Measurements from ENCODE around the gene MAP1B.

MAP1B gene

DNA sequence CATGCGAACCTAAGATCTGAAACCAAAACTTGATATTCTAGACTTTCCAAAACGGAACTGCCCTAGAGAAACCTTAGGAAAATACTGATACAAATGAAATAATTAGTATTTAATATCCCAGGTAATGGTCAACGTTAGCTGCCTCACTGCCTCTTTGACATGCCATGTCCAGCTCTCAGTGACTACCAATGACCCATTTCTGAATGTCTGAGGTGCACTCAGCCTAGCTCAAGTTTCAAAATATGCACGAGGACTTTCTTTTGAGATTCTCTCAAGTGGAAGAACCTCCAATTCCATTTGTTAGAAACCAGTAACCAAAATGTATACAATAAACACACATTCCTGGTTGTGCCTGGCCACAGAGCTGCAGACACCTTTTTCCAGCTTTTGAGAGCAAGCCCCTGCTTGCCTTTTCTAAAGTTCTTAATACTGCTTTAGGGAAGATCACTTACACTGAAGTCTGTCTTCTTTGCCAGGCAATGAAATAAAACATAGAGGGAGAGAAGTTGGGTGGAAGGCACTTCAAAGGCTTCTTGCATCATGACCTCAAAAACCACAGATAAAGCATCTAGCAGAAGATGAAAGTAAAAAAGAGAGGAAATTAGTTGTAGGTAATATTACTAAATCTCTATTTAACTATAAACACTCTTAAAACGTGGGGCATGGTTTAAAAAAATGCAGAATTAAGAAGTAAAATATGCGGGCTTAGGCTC is 124.9 kb downstream of the MAP1B start:
- no peak for DNase-seq

GRCh38 chr5:72232838-72233237 is 125.6 kb downstream of the MAP1B start:
- no peak for DNase-seq

GRCh38 chr5:72233835-72234234 is 126.6 kb downstream of the MAP1B start:
- DNase-seq: no peak

GRCh38 chr5:72234265-72234700 is 127.0 kb downstream of the MAP1B start:
- no peak for DNase-seq

DNA sequence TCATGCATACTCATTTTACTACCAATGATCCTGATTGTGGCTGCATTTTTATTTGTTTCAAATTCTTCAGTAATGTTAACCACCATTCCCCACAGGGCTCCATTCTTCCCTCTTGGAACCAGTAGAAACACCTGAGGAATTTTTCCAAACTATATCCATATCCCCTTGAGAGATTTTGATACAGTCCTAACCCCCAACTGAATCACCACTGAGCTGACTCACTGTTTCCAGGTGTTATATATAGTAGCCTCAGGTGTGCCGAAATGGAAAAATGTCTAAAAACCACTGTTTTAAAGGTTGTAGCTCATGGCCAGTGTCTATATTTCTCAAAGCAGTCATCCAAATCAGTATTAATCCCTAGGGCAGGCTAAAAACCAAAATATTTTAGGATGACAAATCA is 127.6 kb downstream of the MAP1B start:
- DNase-seq: no peak

- no peak for DNase-seq
Observed at GRCh38 chr5:72235725-72236124, 128.4 kb downstream of the MAP1B start.

DNA sequence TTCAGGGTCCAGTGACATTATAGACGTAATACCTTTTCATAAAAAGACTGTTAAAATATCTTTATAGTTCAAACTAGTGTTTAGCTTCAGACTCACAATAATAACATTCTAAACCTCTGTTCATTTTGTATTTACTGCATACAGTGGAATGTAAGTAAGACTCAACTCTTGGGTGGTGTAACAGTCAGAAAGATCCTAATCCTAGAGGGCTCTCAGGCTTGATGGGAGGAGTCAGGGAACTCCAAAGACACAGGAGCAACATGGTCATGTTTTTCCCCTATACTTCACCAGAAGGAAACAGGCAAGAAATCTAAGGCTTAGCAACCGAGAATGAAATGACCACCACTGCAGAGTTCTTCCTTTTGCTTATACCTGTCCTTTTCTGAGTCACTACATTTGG is 130.1 kb downstream of the MAP1B start:
- DNase-seq: no peak

- no peak for DNase-seq
Observed at GRCh38 chr5:72237879-72238278, 130.6 kb downstream of the MAP1B start.

DNA sequence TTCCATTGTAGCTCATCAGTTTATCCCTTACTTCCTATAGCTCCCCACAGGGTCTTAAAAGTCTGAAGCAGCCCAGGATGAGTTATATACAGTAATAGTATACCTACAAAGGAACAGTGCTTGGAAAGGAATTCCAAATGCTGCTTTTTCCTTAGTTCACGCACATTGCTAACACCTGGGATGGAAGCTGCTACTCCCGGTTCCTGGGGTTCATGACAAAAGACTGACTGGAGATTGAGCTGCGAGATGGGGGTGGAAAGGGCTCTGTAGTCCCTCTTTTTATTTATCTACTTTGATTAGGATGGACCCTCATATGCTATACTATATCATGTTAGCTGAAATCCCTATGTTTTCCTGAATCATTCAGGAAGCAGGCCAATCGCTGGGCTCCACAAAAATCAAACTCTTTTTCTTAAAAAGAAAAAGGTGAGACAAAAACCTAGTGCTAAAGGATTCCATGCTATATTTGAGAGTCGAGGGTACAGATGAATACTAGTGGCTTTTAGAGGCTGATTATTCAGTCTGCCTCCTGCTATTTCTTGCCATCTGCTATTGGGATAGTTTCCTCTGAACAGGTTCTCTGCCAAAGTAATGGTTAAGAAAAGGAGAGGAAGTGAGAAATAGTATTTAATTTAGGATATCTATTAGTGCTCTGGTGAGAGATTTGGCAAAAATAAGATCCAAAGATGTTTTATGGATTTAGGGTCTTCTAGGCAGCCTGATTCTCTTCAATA is 131.6 kb downstream of the MAP1B start:
- no peak for DNase-seq

GRCh38 chr5:72241346-72242003 is 134.2 kb downstream of the MAP1B start:
- DNase-seq: no peak

- DNase-seq: no peak
Observed at GRCh38 chr5:72242796-72243475, 135.7 kb downstream of the MAP1B start.

DNA sequence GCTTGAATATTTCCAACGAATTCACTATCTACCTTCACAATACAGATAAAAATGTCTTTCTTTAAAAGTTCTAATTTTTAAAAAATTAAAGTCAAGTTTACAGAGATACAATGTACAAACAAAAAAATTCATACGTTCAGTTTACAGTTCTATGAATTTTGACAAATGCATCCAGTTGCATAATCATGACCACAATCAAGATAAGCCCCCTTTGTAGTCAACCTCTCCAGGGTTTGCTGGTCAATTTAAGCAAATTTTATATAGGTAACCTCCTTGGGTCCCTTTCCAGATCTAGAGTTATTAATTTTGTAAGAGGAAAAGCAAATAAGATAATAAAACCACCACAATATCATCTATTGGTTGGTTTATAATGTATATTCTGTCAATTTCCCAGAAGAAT is 136.4 kb downstream of the MAP1B start:
- no peak for DNase-seq

- DNase-seq: no peak
Observed at GRCh38 chr5:72244862-72245371, 137.6 kb downstream of the MAP1B start.

DNA sequence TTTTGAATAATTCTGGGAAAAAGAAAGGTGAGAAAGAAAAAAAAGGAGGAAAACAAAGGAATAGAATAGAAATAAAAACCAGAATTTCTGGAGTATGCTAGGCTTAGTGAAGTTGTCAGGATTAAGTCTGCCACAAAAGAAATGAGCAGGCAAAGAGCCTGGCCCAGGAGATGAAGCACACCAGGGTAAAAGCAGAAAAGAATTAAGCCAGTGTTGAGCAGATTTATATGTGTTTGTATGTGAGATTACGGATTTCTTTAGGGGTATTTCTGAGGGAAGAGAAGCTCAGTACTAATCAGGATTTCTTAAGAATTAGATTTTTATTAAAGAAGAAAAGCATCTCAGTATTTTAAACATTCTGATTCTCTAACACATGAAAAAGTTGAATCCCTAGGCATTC is 138.3 kb downstream of the MAP1B start:
- DNase-seq: no peak

GRCh38 chr5:72245951-72246532 is 138.8 kb downstream of the MAP1B start:
- no peak for DNase-seq

GRCh38 chr5:72246954-72247442 is 139.7 kb downstream of the MAP1B start:
- no peak for DNase-seq

DNA sequence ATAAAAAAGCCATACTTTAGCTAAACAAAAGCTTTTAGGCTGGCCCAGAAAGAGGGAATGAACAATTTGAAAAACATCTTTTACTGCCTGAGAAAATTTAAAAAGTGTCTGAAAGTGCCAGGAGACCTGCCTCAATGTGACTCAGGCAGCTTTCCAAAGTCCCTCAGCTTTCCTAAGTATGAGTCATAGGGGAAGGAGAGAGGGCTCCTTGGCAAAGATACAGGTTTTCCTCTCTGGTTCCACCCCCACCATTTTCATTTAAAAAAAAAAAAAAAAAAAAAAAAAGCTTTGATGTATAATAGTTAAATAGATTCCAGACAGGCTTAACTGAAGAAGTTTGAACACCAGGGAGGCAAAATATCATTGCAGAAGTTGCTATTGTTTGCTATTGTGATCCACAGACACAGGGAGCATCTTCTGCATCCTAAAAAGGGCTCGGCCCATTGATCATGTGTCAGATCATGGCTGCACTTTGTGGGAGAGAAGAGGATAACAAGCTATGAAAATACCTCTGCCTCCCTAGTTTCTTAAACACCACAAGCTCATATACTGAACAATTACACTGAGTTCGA is 141.2 kb downstream of the MAP1B start:
- DNase-seq: no peak

DNA sequence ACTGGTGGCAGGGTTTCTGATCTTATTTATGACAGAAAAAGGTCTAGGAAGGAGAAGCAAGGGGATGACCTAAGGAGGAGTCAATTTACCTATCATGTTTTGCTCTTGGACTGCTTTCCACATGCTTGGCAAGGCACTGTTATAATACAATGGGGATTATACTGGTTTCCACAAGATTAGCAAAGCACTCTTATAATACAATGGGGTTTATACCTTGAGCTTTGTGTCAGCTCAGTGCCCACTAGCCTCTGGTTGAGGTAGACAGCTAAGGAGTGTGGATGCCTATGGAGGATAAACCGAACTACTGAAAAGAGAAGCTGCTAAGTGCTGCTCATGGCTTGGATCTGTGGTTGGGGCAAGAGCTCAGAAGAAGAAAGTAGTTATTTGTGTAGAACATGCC is 144.1 kb downstream of the MAP1B start:
- no peak for DNase-seq

DNA sequence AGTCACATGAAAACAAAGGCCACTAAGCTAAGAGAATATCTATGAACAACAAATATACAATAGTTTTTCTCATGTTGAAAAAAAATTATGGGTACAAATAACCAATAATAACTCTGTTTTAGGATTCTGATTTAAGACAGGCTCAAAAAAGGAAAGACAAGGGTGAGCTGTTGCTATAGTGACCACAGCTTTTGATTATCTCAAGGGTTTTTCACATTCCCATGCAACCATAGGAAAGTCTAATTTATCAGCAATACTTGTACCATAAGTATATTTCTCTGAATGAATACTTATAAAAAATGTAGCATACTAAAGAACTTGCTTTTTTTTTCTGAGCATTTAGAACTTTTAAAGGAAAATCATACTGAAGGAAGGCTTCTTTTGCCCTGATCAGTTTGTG is 144.7 kb downstream of the MAP1B start:
- no peak for DNase-seq

DNA sequence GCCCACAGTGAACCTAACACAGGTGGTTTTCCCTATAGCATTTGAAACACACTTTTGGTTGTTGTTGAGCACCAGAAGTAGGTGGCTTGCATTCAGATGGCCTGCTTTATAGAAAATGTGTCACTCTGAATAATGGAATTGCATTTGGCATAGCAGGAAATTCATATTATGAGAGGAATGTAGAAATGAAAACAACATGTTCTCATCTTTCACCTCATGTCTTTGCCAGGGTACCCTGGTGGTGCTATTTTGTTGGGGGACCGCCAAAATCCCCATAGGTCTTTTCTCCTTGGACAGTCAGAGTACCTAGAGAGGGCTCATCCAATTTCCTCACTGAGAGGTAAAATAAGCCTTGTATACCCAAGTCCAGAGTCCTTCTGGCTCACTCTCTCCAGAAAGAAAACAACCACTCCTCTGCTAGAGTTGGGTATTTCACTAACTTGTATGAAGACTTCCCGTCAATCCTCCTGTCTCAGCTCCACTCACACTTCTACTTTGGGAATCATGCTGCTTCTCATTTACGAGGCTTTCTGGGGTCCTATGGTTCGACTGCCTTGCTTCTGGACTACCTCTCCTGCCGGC is 145.4 kb downstream of the MAP1B start:
- no peak for DNase-seq

GRCh38 chr5:72255237-72255636 is 148.0 kb downstream of the MAP1B start:
- no peak for DNase-seq

- DNase-seq: no peak
Observed at GRCh38 chr5:72255670-72256069, 148.4 kb downstream of the MAP1B start.
